HG03575 (cell line): ENCODE results near the gene KREMEN1.

ENCODE experiments used
- ATAC-seq: cut with Tn5 transposase; IDR thresholded peaks from one replicate; pipeline ENCODE4 v1.9.1; 2021; ENCODE audit not compliant: unreplicated experiment, insufficient number of reproducible peaks, low FRiP score; ENCODE audit errors: extremely low read depth

Gene KREMEN1

DNA sequence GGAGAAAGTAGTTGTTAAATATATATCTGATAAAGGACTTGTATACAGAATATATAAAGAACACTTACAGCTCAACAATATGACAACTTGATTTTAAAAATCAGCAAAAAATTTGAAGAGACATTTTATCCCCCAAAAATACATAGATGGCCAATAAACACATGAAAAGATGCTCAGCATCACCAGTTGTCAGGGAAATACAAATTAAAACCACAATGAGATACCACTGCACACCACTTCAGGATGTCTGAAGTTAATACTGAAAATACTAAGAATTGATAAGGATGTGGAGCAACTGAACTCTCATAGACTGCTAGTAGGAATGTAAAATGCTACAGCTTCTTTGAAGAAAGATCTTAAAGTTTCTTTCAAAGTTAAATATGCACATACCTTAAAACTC lies 49.2 kb downstream of the KREMEN1 start:
- ATAC-seq = no peak

DNA sequence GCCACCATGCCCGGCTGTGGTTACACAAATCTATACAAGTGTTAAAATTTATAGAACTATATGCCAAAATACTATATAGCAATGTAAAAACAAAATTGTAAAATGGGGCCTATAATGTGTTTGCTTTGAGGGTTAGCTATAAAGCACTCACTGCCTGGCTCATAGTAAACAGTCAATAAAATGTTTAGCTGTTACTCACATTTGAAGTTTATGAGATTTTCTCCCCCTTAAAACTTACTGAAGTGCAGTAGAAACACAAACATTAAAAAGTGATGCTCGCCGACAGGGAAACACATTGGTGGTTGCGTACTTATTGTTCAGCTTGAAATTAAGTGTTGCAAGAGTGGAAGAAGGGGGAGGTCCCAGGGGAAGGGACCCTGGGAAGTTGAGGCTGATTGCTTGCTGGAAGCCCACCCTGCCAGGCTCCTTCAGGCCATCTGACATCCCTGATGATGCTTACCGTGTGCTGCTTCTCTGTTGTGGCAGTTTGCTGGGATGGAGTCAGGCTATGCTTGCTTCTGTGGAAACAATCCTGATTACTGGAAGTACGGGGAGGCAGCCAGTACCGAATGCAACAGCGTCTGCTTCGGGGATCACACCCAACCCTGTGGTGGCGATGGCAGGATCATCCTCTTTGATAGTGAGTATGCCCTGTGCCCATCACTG lies 52.1 kb downstream of the KREMEN1 start:
- no peak for ATAC-seq

DNA sequence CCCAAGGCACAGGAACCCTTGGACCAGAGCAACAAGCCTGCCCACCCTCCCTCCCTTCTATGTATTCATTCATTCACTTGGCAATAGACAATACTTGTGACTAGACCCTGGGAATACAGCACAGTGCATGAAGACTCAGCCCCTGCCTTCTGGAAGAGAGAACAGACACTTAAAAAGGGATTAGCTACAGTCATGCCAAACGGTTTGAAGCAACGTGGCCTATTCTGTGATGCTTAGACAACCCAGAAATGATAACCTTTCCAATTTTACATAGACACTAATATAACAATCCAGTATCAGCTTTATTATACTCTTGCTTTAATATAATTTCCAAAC lies 52.6 kb downstream of the KREMEN1 start:
- no peak for ATAC-seq

- ATAC-seq = no peak
Observed at GRCh38 chr22:29125844-29126243, 53.0 kb downstream of the KREMEN1 start.

- no peak for ATAC-seq
Observed at GRCh38 chr22:29126670-29127395, 54.0 kb downstream of the KREMEN1 start.

GRCh38 chr22:29128891-29129807 lies 56.3 kb downstream of the KREMEN1 start:
- no peak for ATAC-seq

GRCh38 chr22:29129808-29130140 lies 56.9 kb downstream of the KREMEN1 start:
- ATAC-seq = no peak

- no peak for ATAC-seq
Observed at GRCh38 chr22:29130476-29130875, 57.6 kb downstream of the KREMEN1 start.

DNA sequence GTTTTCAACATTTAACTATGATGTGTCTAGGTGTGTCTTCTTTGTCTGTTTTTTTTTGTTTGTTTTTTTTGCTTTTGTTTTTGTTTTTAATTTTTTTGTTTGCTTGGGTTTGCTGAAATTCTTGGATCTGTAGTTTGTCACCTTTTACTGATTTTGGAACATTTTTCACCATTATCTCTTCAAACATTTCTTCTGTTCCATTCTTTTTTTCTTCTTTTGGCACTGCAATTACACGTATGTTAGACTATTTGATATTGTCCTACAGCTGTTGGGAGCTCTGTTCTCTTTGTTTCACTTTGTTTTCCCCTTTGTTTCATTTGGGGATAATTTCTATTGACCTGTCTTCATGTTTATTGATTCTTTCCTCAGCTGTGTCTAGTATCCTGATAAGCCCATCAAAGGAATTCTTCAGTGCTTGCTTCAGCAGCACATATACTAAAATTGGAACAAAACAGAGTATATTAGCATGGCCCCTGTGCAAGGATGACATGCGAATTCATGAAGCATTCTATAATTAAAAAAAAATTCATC lies 60.8 kb downstream of the KREMEN1 start:
- ATAC-seq = no peak

- ATAC-seq = no peak
Observed at GRCh38 chr22:29134448-29134847, 61.6 kb downstream of the KREMEN1 start.

- ATAC-seq = no peak
Observed at GRCh38 chr22:29136782-29137700, 64.2 kb downstream of the KREMEN1 start.

GRCh38 chr22:29138556-29139305 lies 65.9 kb downstream of the KREMEN1 start:
- ATAC-seq = no peak

DNA sequence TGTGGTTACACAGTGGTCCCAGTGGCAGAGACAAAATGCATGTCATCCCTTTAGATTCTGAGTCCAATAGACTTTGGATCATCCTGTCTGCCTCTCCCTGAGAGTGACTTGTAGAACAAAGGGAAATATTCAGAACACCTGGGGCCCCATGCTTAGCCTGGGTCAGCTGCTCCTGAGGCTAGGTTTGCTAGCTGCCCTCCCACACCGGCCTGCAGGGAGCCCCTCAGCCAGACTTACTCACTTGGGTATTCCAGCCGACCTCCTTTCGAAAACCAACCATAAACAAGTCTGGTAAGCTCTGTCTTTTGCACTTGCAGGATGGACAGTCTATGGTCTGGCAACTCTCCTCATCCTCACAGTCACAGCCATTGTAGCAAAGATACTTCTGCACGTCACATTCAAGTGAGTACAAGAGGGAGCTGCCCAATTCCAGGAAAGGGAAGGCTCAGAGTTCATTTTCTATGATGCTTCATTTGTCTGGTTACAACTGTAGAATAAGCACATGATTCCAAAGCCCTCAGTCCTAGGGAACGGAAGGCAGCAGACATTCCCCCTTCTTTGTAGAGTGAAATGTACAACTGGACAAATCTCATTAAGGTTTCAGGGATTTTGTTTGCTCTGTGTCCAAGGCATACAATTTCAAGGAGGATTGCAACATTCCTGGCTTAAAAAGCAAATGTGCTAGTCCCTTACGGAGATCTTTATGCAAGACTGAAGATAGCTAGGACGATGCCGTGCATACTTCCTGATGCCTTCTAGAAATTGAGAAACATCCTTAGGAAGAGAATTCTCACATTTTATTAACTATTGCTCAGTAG lies 67.3 kb downstream of the KREMEN1 start:
- ATAC-seq = no peak

- ATAC-seq = no peak
Observed at GRCh38 chr22:29141078-29141688, 68.3 kb downstream of the KREMEN1 start.

DNA sequence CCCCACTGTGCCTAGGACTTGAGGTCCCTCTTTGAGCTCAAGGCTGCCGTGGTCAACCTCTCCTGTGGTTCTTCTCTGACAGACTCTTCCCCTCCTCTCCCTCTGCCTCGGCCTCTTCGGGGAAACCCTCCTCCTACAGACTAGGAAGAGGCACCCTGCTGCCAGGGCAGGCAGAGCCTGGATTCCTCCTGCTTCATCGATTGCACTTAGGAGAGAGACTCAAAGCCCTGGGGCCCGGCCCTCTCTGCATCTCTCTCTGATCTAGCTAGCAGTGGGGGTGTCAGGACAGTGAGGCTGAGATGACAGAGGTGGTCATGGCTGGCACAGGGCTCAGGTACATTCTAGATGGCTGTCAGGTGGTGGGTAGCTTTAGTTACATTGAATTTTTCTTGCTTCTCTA lies 69.3 kb downstream of the KREMEN1 start:
- no peak for ATAC-seq

- ATAC-seq = no peak
Observed at GRCh38 chr22:29143941-29144785, 71.3 kb downstream of the KREMEN1 start.
